ENCODE results near the gene DUSP7.
A peak's percentile ranks its signal among the peaks of the same experiment; 100 is the strongest.

The DUSP7 gene

DNA sequence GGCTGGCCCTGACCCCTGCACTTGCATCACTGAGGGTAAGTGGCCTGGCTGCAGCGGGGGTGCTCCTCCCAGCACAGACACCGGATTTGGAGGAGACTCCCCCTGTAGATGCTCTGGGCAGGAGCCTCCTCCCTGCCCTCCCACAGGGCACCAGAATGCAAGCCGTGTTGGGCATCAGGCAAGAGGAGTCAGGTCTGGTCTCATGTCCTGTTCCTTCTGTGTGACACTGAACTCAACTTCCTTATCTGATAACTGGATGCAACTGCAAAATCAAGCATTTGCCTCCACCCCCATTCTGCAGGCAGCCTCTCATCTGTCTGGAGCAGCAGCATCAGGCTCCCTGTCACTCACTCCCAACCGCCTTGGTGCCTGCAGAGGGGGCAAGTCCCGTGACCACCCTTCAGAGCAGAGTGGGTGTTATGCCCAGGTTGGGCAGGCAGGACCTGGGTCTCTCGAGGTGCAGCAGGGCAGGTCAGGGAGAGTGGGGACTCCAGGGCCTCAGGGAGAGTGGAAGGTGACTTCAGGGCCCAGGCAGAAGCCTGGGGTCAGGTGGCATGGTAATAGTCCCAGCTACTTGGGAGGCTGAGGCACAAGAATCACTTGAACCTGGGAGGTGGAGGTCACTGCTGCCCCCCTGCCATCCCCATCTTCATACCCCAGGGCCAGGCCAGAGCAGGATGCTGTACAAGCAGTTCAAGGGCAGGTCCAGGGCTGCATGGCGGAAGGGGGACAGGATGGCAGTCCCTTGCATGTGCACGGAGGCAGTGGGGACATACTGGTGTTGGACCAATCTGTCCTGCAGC, 50.2 kb downstream of the DUSP7 start:
- DNase-seq (ENCODE audit: low spot score) = no peak

- DNase-seq (ENCODE audit: low spot score) = peak; percentile 70
These were observed 50.8 kb downstream of the DUSP7 start for GRCh38 chr3:52005571-52005986.

DNA sequence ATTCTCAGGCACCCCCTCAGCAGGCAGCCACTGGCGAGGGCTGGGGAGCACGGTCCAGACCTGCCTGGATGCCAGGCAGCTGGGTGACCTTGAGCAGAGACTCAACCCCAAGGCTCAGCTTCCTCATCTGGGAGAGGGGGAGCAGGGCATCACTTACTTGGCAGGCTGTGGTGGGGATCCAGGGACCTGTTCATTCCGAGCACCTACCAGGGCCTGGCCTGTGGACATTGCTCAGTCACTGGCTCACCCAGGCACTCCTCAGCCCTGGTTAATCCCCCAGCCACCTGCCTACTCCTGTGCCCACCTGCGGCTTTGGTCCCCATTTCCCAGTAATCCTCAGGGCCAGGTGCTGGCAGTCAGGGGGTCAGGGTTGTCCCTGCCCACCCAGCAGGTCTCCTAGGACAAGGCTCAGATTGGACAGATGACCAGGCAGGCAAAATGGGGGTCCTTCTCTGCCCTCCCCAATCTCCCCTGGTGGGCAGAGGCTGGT, 51.4 kb downstream of the DUSP7 start:
- DNase-seq (ENCODE audit: low spot score) = no peak

DNA sequence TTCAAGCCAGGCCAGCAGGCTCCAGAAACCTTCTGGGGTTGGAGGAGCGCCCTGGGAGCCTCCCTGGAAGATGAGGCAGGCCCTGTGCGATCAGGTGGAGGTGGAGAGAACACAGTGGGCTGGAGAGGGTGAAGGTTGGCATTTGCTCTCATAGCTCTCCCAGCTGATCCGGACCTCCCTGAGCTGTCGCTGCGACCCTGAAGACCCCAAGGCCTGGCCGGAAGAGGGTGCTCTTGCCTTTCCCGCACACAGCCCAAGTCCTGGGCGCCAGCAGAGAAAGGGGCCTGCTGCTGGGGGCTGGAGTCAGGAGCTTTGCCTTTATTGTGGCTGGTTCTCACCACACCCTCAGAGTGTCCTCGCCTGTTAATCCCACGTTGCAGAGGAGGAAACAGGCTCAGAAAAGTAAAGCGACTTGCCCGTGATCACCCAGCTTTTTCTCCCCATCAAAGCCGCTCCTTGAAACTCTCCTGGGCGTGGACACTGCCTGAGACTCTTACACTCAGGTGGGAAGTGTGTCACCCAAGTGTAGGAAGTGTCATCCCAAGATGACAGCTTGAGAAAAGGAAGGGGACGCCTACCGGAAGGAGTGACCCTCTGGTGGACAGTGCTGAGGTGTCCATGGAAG, 52.1 kb downstream of the DUSP7 start:
- DNase-seq (ENCODE audit: low spot score) = no peak

DNA sequence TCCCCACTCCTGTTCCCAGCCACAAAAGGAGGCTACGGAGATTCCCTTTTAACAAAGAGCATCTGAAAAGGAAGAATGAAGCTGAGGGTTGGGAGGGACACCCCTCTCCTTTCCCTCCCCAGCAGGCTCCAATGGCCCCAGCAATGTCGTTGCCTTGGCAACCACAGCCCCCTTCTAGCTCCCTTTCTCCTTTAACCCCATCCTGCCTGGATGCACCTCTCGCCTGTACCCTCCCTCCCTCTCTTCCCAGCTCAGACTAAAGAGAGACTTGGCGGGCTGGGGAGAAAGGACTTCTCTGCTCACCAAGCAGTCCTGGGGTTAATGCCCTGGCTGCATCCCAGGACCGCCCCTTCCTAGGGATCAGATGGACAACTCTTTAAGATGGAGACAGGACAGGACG, 53.6 kb downstream of the DUSP7 start:
- no peak for DNase-seq (ENCODE audit: low spot score)

DNA sequence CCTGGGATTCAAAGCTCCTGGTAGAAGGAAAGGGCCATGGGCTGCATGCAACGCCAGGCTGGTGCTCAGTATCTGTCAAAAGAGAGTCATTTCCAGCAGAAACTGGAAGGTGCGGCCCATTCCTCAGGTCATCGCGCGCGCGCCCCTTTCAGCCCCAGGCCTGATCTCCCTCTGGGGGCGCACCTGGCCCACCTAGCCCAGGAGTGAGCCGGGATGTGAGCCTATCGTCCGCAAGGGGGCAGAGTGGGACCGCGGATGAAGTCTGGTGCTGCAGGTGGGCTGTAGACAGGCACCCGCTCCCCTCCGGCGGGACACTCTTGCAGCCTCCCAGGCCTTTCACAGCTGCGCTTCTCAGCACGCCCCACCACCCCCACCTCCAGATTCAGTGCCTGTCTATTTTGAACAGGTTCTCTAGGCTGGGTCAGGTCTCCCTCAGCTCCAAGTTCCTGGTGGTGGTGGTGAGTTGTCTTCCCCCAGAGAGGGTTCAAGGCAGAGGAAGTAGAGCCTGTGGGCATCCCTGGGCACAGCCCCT, 54.9 kb downstream of the DUSP7 start:
- DNase-seq (ENCODE audit: low spot score) = peak; percentile 74

GRCh38 chr3:51999846-52000245, 56.5 kb downstream of the DUSP7 start:
- DNase-seq (ENCODE audit: low spot score) = no peak

All from kidney tubule cell (primary cell).